ENCODE results near the gene WNT4.

DNA sequence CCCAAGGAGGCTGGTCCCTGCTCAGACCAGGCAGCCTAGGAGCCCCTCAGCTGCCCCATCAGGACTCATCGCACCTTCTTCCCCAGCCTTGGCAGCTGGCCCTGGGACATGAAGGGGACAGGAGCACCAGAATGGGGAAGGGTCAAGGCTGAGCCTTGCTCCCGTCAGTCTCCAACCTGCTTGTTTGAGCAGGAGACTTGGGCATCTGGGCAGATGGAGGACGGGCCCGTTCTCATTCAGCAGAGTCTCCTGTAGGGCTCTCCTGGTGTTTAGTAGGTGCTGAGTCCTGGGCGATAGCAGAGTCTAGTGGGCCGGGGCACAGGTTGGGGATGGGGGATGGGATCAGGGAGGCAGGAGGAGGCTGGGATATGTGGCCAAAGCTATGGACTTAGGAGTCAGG, 47.4 kb upstream of the WNT4 start:
- TF ChIP-seq, protein P1, sequence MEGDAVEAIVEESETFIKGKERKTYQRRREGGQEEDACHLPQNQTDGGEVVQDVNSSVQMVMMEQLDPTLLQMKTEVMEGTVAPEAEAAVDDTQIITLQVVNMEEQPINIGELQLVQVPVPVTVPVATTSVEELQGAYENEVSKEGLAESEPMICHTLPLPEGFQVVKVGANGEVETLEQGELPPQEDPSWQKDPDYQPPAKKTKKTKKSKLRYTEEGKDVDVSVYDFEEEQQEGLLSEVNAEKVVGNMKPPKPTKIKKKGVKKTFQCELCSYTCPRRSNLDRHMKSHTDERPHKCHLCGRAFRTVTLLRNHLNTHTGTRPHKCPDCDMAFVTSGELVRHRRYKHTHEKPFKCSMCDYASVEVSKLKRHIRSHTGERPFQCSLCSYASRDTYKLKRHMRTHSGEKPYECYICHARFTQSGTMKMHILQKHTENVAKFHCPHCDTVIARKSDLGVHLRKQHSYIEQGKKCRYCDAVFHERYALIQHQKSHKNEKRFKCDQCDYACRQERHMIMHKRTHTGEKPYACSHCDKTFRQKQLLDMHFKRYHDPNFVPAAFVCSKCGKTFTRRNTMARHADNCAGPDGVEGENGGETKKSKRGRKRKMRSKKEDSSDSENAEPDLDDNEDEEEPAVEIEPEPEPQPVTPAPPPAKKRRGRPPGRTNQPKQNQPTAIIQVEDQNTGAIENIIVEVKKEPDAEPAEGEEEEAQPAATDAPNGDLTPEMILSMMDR (IDR thresholded peaks at IDR 0.05): no peak
- TF ChIP-seq EZH2 (IDR thresholded peaks at IDR 0.05; ENCODE audit: borderline replicate concordance, insufficient read depth, low read depth, low read length, poor library complexity, severe bottlenecking): no peak
